ENCODE results near the gene CFAP65.

The CFAP65 gene

DNA sequence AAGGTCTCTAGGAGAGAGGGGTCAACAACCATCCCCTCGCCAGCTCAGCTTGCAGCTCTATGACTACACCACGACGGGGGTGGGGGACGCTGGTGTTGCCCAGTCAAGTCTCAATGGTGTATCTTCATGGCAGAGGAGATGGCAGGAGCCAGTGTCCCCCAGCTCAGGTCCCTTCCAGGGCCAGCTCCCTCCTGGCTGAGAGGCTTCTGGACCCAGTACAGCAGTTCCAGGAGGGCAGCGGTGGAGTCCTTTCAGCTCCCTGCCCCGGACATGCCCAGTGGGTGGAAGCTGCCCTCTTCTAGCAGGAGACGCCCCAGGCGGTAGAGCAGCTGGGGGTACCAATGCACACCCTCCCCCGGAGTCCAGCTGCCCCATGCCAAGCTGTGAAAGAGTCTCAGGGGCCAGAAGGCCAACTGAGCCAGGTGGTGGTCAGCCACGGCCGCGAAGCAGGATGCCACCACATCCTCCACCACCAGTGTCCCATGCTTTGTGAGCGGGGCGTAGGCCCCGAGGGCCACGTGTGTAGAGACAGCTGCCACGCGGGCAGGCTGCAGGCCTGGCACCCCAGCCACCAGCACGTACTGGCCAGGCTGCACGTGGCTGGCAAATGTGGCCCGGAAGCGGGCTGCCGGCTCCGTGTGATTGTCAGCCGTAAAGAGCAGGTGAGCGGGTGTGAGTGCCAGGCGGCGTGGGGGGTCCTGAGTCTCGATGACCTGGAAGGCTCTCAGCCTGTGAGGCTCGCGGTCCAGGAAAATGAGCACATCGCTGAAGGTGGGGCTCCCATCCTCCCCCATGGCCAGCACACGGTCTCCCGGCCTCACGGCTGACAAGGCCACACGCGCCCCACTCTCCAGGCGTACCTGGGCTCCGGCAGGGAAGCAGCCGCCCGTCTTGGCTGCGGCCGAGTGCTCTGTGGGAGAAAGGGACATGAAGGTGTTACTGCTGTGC, 13.9 kb upstream of the CFAP65 start:
- Histone ChIP-seq H3K27ac (no peak overlapping the region), H3K36me3 (no peaks in the 10 kb centered on the region), H3K27me3 (ENCODE audit: insufficient read depth, low read depth, severe bottlenecking) (peaks cover 42% of the 10 kb centered on the region), H3K4me3 (ENCODE audit: low read depth, low read length) (no peak overlapping the region), H3K9me3 (ENCODE audit: severe bottlenecking) (no peaks in the 10 kb centered on the region)
- DNase-seq, result no peak
- no peak for TF ChIP-seq CTCF (IDR thresholded peaks at IDR 0.05; ENCODE audit: low read depth, low read length)

DNA sequence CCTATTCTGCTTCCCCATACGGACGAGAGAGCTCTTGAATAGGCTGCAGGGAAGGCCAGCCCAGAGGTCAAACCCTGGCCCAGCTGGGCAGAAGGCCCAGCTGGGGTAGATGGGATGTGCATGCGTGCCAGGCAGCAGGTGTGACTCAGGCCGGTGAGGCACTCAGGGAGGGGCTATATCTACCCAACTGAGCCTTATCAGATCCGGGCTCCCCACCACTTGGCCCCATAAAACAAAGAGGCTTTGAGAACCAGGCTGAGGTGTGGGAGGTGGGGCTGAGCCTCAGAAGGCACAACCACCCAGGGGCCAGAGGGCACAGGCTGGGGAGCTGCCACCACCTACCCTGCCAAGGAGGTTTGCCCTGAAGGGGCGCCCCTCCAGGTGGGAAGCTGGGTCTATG, 8.0 kb upstream of the CFAP65 start:
- Histone ChIP-seq H3K9me3 (ENCODE audit: severe bottlenecking) (no peaks in the 10 kb centered on the region), H3K4me3 (ENCODE audit: low read depth, low read length) (no peak overlapping the region), H3K27ac (no peak overlapping the region), H3K36me3 (no peaks in the 10 kb centered on the region), H3K27me3 (ENCODE audit: insufficient read depth, low read depth, severe bottlenecking) (no peaks in the 10 kb centered on the region)
- DNase-seq, result no peak
- no peak for TF ChIP-seq CTCF (IDR thresholded peaks at IDR 0.05; ENCODE audit: low read depth, low read length)

- H3K4me3 ChIP-seq (ENCODE audit: low read depth, low read length), result no peak overlapping the region
- no peaks in the 10 kb centered on the region for H3K27me3 ChIP-seq (ENCODE audit: insufficient read depth, low read depth, severe bottlenecking)
- no peak for DNase-seq
Measured at GRCh38 chr2:219045937-219046550, 4.7 kb upstream of the CFAP65 start.

DNA sequence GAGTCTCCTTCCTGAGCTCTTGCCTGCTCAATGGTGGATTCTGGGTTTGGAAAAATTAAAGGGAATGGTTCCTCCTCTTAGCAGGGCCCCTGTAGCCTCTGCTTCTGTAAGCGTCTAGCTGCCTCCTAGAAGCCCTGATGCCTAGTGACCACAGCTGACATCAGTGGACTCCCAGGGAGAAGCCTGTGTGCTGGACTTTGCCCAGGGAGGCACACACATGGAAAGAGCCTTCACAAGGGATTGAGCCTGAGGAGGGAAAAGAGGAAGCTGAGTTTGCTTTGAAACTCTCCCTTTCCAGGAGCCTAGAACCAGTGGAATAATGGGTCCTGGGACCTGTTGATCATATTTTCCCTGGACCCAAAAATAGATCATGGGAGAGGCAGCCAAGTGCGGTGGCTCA, 1.4 kb upstream of the CFAP65 start:
- no peaks in the 10 kb centered on the region for H3K36me3 ChIP-seq
- H3K27ac ChIP-seq, result no peak overlapping the region
- no peak for DNase-seq
- H3K27me3 ChIP-seq (ENCODE audit: insufficient read depth, low read depth, severe bottlenecking), result no peaks in the 10 kb centered on the region
- TF ChIP-seq CTCF (IDR thresholded peaks at IDR 0.05; ENCODE audit: low read depth, low read length), result no peak
- no peaks in the 10 kb centered on the region for H3K9me3 ChIP-seq (ENCODE audit: severe bottlenecking)
- H3K4me3 ChIP-seq (ENCODE audit: low read depth, low read length), result no peak overlapping the region

More at GRCh38 chr2:219045937-219046550, 4.7 kb upstream of the CFAP65 start:
- Histone ChIP-seq H3K36me3 (no peaks in the 10 kb centered on the region), H3K27ac (no peak overlapping the region), H3K9me3 (ENCODE audit: severe bottlenecking) (no peaks in the 10 kb centered on the region)
- no peak for TF ChIP-seq CTCF (IDR thresholded peaks at IDR 0.05; ENCODE audit: low read depth, low read length)

- no peak overlapping the region for H3K27ac ChIP-seq
- H3K4me3 ChIP-seq (ENCODE audit: low read depth, low read length), result no peak overlapping the region
- DNase-seq, result no peak
- no peaks in the 10 kb centered on the region for H3K36me3 ChIP-seq
- no peaks in the 10 kb centered on the region for H3K9me3 ChIP-seq (ENCODE audit: severe bottlenecking)
- H3K27me3 ChIP-seq (ENCODE audit: insufficient read depth, low read depth, severe bottlenecking), result no peaks in the 10 kb centered on the region
- no peak for TF ChIP-seq CTCF (IDR thresholded peaks at IDR 0.05; ENCODE audit: low read depth, low read length)
Measured at GRCh38 chr2:219042157-219042556, 841 bp upstream of the CFAP65 start.

Data from WERI-Rb-1 (cell line).